Adrenal gland (tissue), 12 donors: Measurements from ENCODE around the gene REPS2. TPM values are rescaled to one million over a fixed set of nuclear protein-coding genes. Genes with fewer than 3 reads are reported as not detected.

Experiments
- DNase-seq, 7 donors: peaks; one replicate each; pipeline ENCODE4 v3.0.0-alpha.2; 2019 to 2020
- H3K27ac ChIP-seq, 5 donors: fragments of 200-600 bp; sonication (generic) in 4 of 5; 1 replicate in 3 of 5; 2 replicates in 2 of 5; pipeline versions ENCODE4 v1.5.1 to v1.8.0; 2016 to 2020; ENCODE audit warnings: mild to moderate bottlenecking in 1 of 5
- H3K27me3 ChIP-seq: fragments of 200-600 bp; 2 replicates; pipeline ENCODE4 v1.8.0; 2021
- H3K36me3 ChIP-seq, 2 donors: fragments of 200-600 bp; replicated peaks in 1 of 2; 1 replicate in 1 of 2; 2 replicates in 1 of 2; pipeline versions ENCODE4 v1.5.1 to v1.8.0; 2018 to 2022
- H3K4me1 ChIP-seq, 2 donors: fragments of 200-600 bp; replicated peaks in 1 of 2; 1 replicate in 1 of 2; 2 replicates in 1 of 2; pipeline versions ENCODE4 v1.5.1 to v1.8.0; 2018 to 2021
- H3K4me3 ChIP-seq, 4 donors: fragments of 200-600 bp; sonication (generic) in 3 of 4; one replicate each; pipeline ENCODE4 v1.5.1; 2016 to 2018
- H3K9me3 ChIP-seq, 3 donors: fragments of 200-600 bp; sonication (generic) in 1 of 3; replicated peaks in 1 of 3; 1 replicate in 2 of 3; 2 replicates in 1 of 3; pipeline versions ENCODE4 v1.5.1 to v1.8.0; 2016 to 2021
- POLR2A ChIP-seq, 2 donors: fragments of 450-650 bp; IDR thresholded peaks; one replicate each; pipeline ENCODE4 v1.6.1; 2017; ENCODE audit warnings: antibody characterized with exemption in 2 of 2, mild to moderate bottlenecking in 2 of 2, moderate library complexity in 1 of 2
- WGBS, 4 donors: extraction: QIAGEN DNeasy Blood & Tissue Kit in 2 of 4; methylation state at CpG; one replicate each; pipeline versions ENCODE4 v1.1.5 to v1.1.7; 2013 to 2017; 5-methylcytosine and 5-hydroxymethylcytosine counted together
- intact Hi-C, 2 donors: fragments of 100-400 bp; cut with DNase I; formaldehyde crosslinking; loops; one replicate each; pipeline versions ENCODE4 v1.14.1 to v1.15.0; 2022 to 2023
- polyA plus RNA-seq, 3 donors: library from polyadenylated mRNA; stranded (reverse); fragments of 200-250 nt in 2 of 3; fragments of 350-450 nt in 1 of 3; fragmentation: Illumina TruSeq in 1 of 3; extraction: RNeasy Lipid Tissue Mini Kit (QIAGEN cat#74804) in 1 of 3; gene quantifications; one replicate each; pipeline ENCODE4 v1.2.3, GENCODE V29; 2013 to 2014
- small RNA-seq, 2 donors: library from RNA; depleted of rRNA; stranded (forward); fragments of <200 nt; gene quantifications; one replicate each; pipeline ENCODE3, GENCODE V24; 2016
- total RNA-seq, 9 donors: library from RNA; depleted of rRNA in 4 of 9; stranded (reverse); fragments of >200 nt in 4 of 9; fragments of 120-200 nt in 1 of 9; fragmentation: NEBNext Ultra II Directional in 1 of 9; extraction: Animal tissue kit (Norgen Biotek cat#: 25700) in 1 of 9; gene quantifications; one replicate each; pipeline versions ENCODE4 v1.1.0 to v1.2.4, GENCODE V29; 2013 to 2023
- TF ChIP-seq, protein P1 (sequence below), 6 experiments: fragments of 450-650 bp in 4 of 6; fragments of 200-600 bp in 2 of 6; sonication (generic) in 1 of 6; IDR thresholded peaks; 1 replicate in 5 of 6; 2 replicates in 1 of 6; pipeline versions ENCODE4 v1.5.1 to v1.8.0; 2016 to 2021; ENCODE audit warnings: antibody characterized with exemption in 6 of 6, mild to moderate bottlenecking in 2 of 6, moderate library complexity in 1 of 6
- donor health status: healthy with polysubstance abuse.
- donor health status: Bipolar disorder and iron deficiency.
- donor health status: DM: yes; HTN: yes; CAD: no.
- donor health status: DM: no; HTN: no; CAD: no.
- donor health status: DM: no; HTN: no; CAD: no.
- donor health status: DM: yes; HTN: yes; CAD: no.

Gene REPS2
- total and polyA plus RNA-seq, 12 donors = 13.9 to 87.0 (median 41.3) TPM

DNA sequence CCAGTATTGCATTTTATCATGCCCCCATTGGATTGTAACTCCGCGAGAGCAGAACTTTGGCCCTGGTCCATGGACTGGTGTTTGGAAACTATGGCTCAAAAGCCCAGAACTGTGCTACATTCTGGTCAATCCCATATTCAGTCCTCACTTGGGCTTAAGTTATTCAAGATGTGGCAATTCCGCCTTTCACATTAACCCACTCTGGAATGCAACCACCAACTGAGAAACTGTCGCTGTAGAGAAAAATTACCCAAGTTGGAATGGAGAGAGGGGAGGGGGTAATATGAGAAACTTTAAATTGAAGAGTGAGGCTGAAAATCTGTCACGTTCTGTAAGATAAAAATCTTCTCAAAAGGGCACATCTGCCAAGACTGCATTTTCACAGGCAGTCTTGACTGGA lies 239.0 kb downstream of the REPS2 start:
- Histone ChIP-seq H3K27ac (no peak overlapping the region), H3K36me3 (no peaks in the 10 kb centered on the region), H3K9me3 (no peaks in the 10 kb centered on the region), H3K4me3 (no peak overlapping the region), H3K4me1 (no peaks in the 10 kb centered on the region), H3K27me3 (no peaks in the 10 kb centered on the region)
- 76 to 86% (median 77%) methylated on average over 5 of the region's 5 CpGs for WGBS, 4 donors
- TF ChIP-seq POLR2A (IDR thresholded peaks at IDR 0.05) = no peak
- TF ChIP-seq, protein P1, sequence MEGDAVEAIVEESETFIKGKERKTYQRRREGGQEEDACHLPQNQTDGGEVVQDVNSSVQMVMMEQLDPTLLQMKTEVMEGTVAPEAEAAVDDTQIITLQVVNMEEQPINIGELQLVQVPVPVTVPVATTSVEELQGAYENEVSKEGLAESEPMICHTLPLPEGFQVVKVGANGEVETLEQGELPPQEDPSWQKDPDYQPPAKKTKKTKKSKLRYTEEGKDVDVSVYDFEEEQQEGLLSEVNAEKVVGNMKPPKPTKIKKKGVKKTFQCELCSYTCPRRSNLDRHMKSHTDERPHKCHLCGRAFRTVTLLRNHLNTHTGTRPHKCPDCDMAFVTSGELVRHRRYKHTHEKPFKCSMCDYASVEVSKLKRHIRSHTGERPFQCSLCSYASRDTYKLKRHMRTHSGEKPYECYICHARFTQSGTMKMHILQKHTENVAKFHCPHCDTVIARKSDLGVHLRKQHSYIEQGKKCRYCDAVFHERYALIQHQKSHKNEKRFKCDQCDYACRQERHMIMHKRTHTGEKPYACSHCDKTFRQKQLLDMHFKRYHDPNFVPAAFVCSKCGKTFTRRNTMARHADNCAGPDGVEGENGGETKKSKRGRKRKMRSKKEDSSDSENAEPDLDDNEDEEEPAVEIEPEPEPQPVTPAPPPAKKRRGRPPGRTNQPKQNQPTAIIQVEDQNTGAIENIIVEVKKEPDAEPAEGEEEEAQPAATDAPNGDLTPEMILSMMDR (IDR thresholded peaks at IDR 0.05) = no peak
- no peak for DNase-seq
- intact Hi-C loops = no loop called here

DNA sequence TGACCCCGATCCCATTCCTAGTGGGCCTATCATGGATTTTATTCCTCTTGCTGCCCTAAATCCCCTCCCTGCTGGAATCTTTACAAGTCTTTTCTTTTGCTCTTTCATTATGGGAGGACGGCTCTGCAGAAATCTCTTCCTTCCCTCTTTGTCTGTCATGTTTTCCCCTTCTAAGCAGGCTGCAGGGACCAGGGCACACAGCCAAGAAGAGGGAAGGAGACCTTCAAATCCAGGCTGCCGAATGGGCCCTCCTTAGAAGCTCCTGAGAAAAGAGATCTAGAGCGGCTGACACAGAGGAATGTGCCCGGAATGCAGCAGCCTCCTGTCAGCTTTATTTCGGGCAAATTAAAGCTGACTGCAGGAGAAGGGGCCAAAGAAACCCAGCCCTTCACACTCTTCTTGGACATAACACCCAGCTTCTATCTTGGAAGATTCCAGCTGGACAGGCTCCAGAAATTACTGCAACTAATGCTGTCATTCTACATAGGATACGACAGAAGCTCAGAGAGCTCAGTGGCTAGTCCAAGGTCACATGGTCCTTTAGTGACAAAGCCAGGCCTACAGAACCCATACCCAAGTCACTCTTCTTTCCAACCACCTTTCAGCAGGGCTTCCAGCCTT lies 240.8 kb downstream of the REPS2 start:
- no peaks in the 10 kb centered on the region for H3K36me3 ChIP-seq
- H3K4me1 ChIP-seq = no peaks in the 10 kb centered on the region
- WGBS, 4 donors = 66 to 80% (median 71%) methylated on average over 6 to 7 of the region's 7 CpGs
- H3K4me3 ChIP-seq = no peak overlapping the region
- H3K27me3 ChIP-seq = peaks cover 4% of the 10 kb centered on the region
- no peaks in the 10 kb centered on the region for H3K9me3 ChIP-seq
- no peak for TF ChIP-seq POLR2A (IDR thresholded peaks at IDR 0.05)
- TF ChIP-seq, protein P1 (IDR thresholded peaks at IDR 0.05) = no peak
- intact Hi-C loops = no loop called here
- DNase-seq = peak in 2 of 7 donors; percentile 15 to 21
- no peak overlapping the region for H3K27ac ChIP-seq

DNA sequence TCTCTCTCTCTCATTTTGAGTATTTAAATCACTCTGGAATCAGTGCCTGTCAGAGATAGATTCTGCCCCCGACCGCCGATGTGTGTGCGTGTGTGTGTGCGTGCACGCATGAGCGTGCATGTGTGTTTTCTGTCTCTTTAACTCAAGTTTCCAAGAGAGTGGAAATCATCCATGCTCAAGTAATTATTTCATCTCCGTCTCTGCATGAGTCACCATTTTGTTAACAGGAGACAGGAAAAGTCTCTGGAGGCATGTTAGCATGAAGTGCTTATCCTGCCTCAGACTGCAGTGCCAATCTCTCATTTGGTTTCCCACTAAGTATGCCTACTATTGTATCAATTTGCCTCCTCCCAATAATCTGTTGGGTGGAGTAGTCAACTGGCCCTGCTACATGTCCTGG lies 245.6 kb downstream of the REPS2 start:
- no peak overlapping the region for H3K27ac ChIP-seq
- H3K36me3 ChIP-seq = no peaks in the 10 kb centered on the region
- intact Hi-C loops = no loop called here
- no peaks in the 10 kb centered on the region for H3K9me3 ChIP-seq
- no peaks in the 10 kb centered on the region for H3K4me1 ChIP-seq
- no peak for TF ChIP-seq POLR2A (IDR thresholded peaks at IDR 0.05)
- TF ChIP-seq, protein P1 (IDR thresholded peaks at IDR 0.05) = no peak
- WGBS, 4 donors = 84 to 98% (median 93%) methylated on average over 7 to 8 of the region's 8 CpGs
- H3K27me3 ChIP-seq = peaks cover 9% of the 10 kb centered on the region
- DNase-seq = no peak
- no peak overlapping the region for H3K4me3 ChIP-seq

Small RNA genes within 50 kb of the gene (small RNA-seq; reads per million reads assigned to genes)
- 0 reads per million in 2 donors for gene RF00019
- 0 reads per million in 2 donors for gene RF00190

Other genes with a start within 250 kb of the REPS2 start
- gene CTPS2, start 234.0 kb upstream of the REPS2 start, total RNA-seq = 10 to 100 TPM in 8 of 9 donors, 1 to 10 TPM in 1; 8.1 to 29.9 (median 17.2) TPM
- 10 to 100 TPM; 10.9 to 35.8 (median 20.1) TPM for gene CTPS2, start 234.0 kb upstream of the REPS2 start, polyA plus RNA-seq
- gene SYAP1, start 227.0 kb upstream of the REPS2 start, total RNA-seq = 100 to 1,000 TPM in 1 of 9 donors, 10 to 100 TPM in 8; 30.5 to 106 (median 44.0) TPM
- gene SYAP1, start 227.0 kb upstream of the REPS2 start, polyA plus RNA-seq = 10 to 100 TPM; 15.8 to 87.7 (median 20.0) TPM
- gene TXLNG, start 160.2 kb upstream of the REPS2 start, total RNA-seq = 10 to 100 TPM; 15.4 to 33.2 (median 22.1) TPM
- gene TXLNG, start 160.2 kb upstream of the REPS2 start, polyA plus RNA-seq = 10 to 100 TPM; 18.2 to 29.5 (median 27.0) TPM
- 1,000 to 10,000 TPM in 1 of 9 donors, 100 to 1,000 TPM in 8; 175 to 1,133 (median 288) TPM for gene RBBP7, start 76.3 kb upstream of the REPS2 start, total RNA-seq
- gene RBBP7, start 76.3 kb upstream of the REPS2 start, polyA plus RNA-seq = 1,000 to 10,000 TPM in 1 of 3 donors, 100 to 1,000 TPM in 2; 249 to 1,639 (median 532) TPM